Natural killer cell (primary cell): ENCODE data around the gene ST3GAL4. TPM values are rescaled to one million over a fixed set of nuclear protein-coding genes. Genes with fewer than 3 reads are reported as not detected.

Experiments
- ATAC-seq, 3 donors: fragments of 150-1000 bp in 2 of 3; fragments of 200-7000 bp in 1 of 3; cut with Tn5 transposase; 1 replicate in 1 of 3; 2 replicates in 2 of 3; pipeline ENCODE4 v1.10.0; 2021; ENCODE audit warnings: mild to moderate bottlenecking in 2 of 3, moderate library complexity in 2 of 3
- DNase-seq, 2 donors: peaks; one replicate each; pipeline versions ENCODE4 v3.0.0 to v3.0.0-alpha.2; 2013 to 2021; ENCODE audit warnings: mixed read lengths in 1 of 2
- H3K27ac ChIP-seq: one replicate; pipeline ENCODE4 v1.5.1; 2013; ENCODE audit warnings: mild to moderate bottlenecking, low read length
- H3K27me3 ChIP-seq: one replicate; pipeline ENCODE4 v1.6.1; 2013; ENCODE audit warnings: low read length; ENCODE audit not compliant: control insufficient read depth, insufficient read depth
- H3K36me3 ChIP-seq: one replicate; pipeline ENCODE4 v1.6.1; 2013; ENCODE audit warnings: low read length; ENCODE audit not compliant: control insufficient read depth, insufficient read depth
- H3K4me1 ChIP-seq: one replicate; pipeline ENCODE4 v1.6.1; 2013; ENCODE audit warnings: low read length; ENCODE audit not compliant: control insufficient read depth, insufficient read depth
- H3K4me3 ChIP-seq: one replicate; pipeline ENCODE4 v1.5.1; 2013; ENCODE audit warnings: low read length
- H3K9me3 ChIP-seq: one replicate; pipeline ENCODE4 v1.6.1; 2013; ENCODE audit warnings: low read length; ENCODE audit not compliant: control insufficient read depth, insufficient read depth
- H3K27ac Mint-ChIP-seq, 2 donors: one replicate each; pipeline ENCODE4 v1.8.0; 2022; ENCODE audit warnings: mild to moderate bottlenecking in 2 of 2, mixed read lengths in 2 of 2, moderate library complexity in 1 of 2
- H3K27me3 Mint-ChIP-seq, 2 donors: one replicate each; pipeline ENCODE4 v1.8.0; 2022; ENCODE audit warnings: low read depth in 2 of 2, mixed read lengths in 2 of 2
- H3K36me3 Mint-ChIP-seq: one replicate; pipeline ENCODE4 v1.8.0; 2022; ENCODE audit warnings: mixed read lengths
- H3K4me1 Mint-ChIP-seq, 2 donors: one replicate each; pipeline ENCODE4 v1.8.0; 2022; ENCODE audit warnings: mixed read lengths in 2 of 2
- H3K4me3 Mint-ChIP-seq: one replicate; pipeline ENCODE4 v1.8.0; 2022; ENCODE audit warnings: mild to moderate bottlenecking, moderate library complexity, mixed read lengths
- H3K9me3 Mint-ChIP-seq, 2 donors: one replicate each; pipeline ENCODE4 v1.8.0; 2022; ENCODE audit warnings: mixed read lengths in 2 of 2
- CTCF ChIP-seq: fragments of 200-600 bp; IDR thresholded peaks from one replicate; pipeline ENCODE4 v1.8.0; 2022; ENCODE audit warnings: antibody characterized with exemption
- WGBS: methylation state at CpG from one replicate; pipeline ENCODE4 v1.1.7; 2013; ENCODE audit warnings: missing lambda C conversion rate; ENCODE audit not compliant: insufficient coverage; 5-methylcytosine and 5-hydroxymethylcytosine counted together
- intact Hi-C: fragments of 100-400 bp; cut with micrococcal nuclease; formaldehyde crosslinking; loops from one replicate; pipeline ENCODE4 v1.14.2; 2022
- total RNA-seq, 4 donors: library from RNA; stranded (reverse); fragments of 120-200 nt in 1 of 4; gene quantifications; one replicate each; pipeline versions ENCODE4 v1.2.3 to v1.2.4, GENCODE V29; 2013 to 2022

ST3GAL4 gene
- total RNA-seq, 3 donors from 2014 or later (not counting 1 experiment from before 2014, with no cell fraction given), result 43.3 to 57.6 (median 47.3) TPM

- peaks cover 53 to 54% of the 10 kb centered on the region in 2 donors for H3K4me1 Mint-ChIP-seq
- H3K4me1 ChIP-seq, result peaks cover 36% of the 10 kb centered on the region
- peak overlapping the region; percentile 79 for H3K4me3 Mint-ChIP-seq
These were observed 45.1 kb upstream of the ST3GAL4 start for GRCh38 chr11:126310200-126310991.

GRCh38 chr11:126310992-126311310 lies 44.5 kb upstream of the ST3GAL4 start:
- no peak for TF ChIP-seq CTCF
- H3K36me3 Mint-ChIP-seq, result peaks cover 6% of the 10 kb centered on the region
- Histone ChIP-seq H3K27me3 (no peaks in the 10 kb centered on the region), H3K36me3 (peaks cover 16% of the 10 kb centered on the region), H3K4me1 (peaks cover 31% of the 10 kb centered on the region), H3K4me3 (no peak overlapping the region), H3K27ac (peak overlapping the region; percentile 82), H3K9me3 (no peaks in the 10 kb centered on the region)
- H3K27me3 Mint-ChIP-seq, result no peaks in the 10 kb centered on the region
- WGBS, result 59% methylated on average over 6 of the region's 6 CpGs
- peak in 2 of 3 donors; percentile 5 to 9 for ATAC-seq
- DNase-seq, result no peak
- peaks cover 48% of the 10 kb centered on the region in 2 donors for H3K4me1 Mint-ChIP-seq
- intact Hi-C loops, result loop anchor here (1.0 to 2.0 kb wide), 7 partner anchors 18 to 169 kb away; partner anchors contain the start of genes FOXRED1 and SRPRA
- H3K27ac Mint-ChIP-seq, result peak overlapping the region; percentile 92 to 93
- H3K4me3 Mint-ChIP-seq, result peak overlapping the region; percentile 79
- H3K9me3 Mint-ChIP-seq, result no peaks in the 10 kb centered on the region

More at GRCh38 chr11:126310200-126310991, 45.1 kb upstream of the ST3GAL4 start:
- Histone ChIP-seq H3K9me3 (no peaks in the 10 kb centered on the region), H3K27me3 (no peaks in the 10 kb centered on the region), H3K27ac (peak overlapping the region; percentile 7), H3K36me3 (peaks cover 16% of the 10 kb centered on the region), H3K4me3 (no peak overlapping the region)
- TF ChIP-seq CTCF, result peak; percentile 94
- Mint-ChIP-seq H3K36me3 (peaks cover 6% of the 10 kb centered on the region), H3K9me3 (no peaks in the 10 kb centered on the region), H3K27me3 (no peaks in the 10 kb centered on the region), H3K27ac (peak overlapping the region; percentile 92 to 93)
- intact Hi-C loops, result loop anchor here (1.0 to 2.0 kb wide), 6 partner anchors 42 to 170 kb away; partner anchors contain the start of genes FOXRED1 and SRPRA
- ATAC-seq, result peak; percentile 71 to 78 (median 75)
- 72% methylated on average over 12 of the region's 12 CpGs for WGBS
- DNase-seq, result peak; percentile 67 to 75

GRCh38 chr11:126311401-126312291 lies 43.8 kb upstream of the ST3GAL4 start:
- 64% methylated on average over 13 of the region's 14 CpGs for WGBS
- no peaks in the 10 kb centered on the region for H3K9me3 ChIP-seq
- Mint-ChIP-seq H3K4me1 (peaks cover 48 to 52% of the 10 kb centered on the region in 2 donors), H3K36me3 (peaks cover 6% of the 10 kb centered on the region), H3K27ac (peak overlapping the region; percentile 92 to 93), H3K27me3 (no peaks in the 10 kb centered on the region), H3K9me3 (no peaks in the 10 kb centered on the region), H3K4me3 (peak overlapping the region; percentile 79)
- H3K27me3 ChIP-seq, result no peaks in the 10 kb centered on the region
- peak; percentile 60 to 79 (median 74) for ATAC-seq
- no peak for DNase-seq
- intact Hi-C loops, result loop anchor here (1.0 to 2.0 kb wide), 5 partner anchors 18 to 105 kb away; partner anchors contain the start of genes FOXRED1 and SRPRA
- H3K36me3 ChIP-seq, result peaks cover 16% of the 10 kb centered on the region
- TF ChIP-seq CTCF, result no peak
- H3K27ac ChIP-seq, result peak overlapping the region; percentile 82
- peaks cover 31% of the 10 kb centered on the region for H3K4me1 ChIP-seq
- H3K4me3 ChIP-seq, result no peak overlapping the region
